Sciatic nerve (tissue), 2 donors: ENCODE results near the gene ESX1. TPM values are rescaled to one million over a fixed set of nuclear protein-coding genes. Genes with fewer than 3 reads are reported as not detected.
"Not testable (repeated sequence)": the region's sequence is repeated elsewhere in the genome, so short reads cannot be mapped to it uniquely, and the experiment has no call there.

Experiments used
- ATAC-seq: fragments of 200-7000 bp; cut with Tn5 transposase; one replicate; pipeline ENCODE4 v1.9.1; 2020; ENCODE audit warnings: mild to moderate bottlenecking, moderate library complexity
- DNase-seq: peaks from one replicate; pipeline ENCODE4 v3.0.0-alpha.2; 2020; ENCODE audit warnings: low spot score
- intact Hi-C: fragments of 100-400 bp; cut with DNase I; formaldehyde crosslinking; loops from one replicate; pipeline ENCODE4 v1.14.2; 2022
- total RNA-seq: library from RNA; stranded (reverse); fragmentation: NEBNext Ultra II Directional; extraction: Animal tissue kit (Norgen Biotek cat#: 25700); gene quantifications from one replicate; pipeline ENCODE4 v1.2.1, GENCODE V29; 2021
- donor health status: DM: no; HTN: no; CAD: no.
- donor health status: DM: no; HTN: no; CAD: no.

Gene ESX1
- not detected for total RNA-seq

- intact Hi-C loops = no loop called here
- ATAC-seq = no peak
- DNase-seq = no peak
Measured at GRCh38 chrX:104254442-104255115, at the start of gene ESX1. TSS of gene ESX1 (minus strand) at chrX:104254933. CDS start at chrX:104254849, 84 bp downstream.

GRCh38 chrX:104295636-104296035 lies 40.9 kb upstream of the ESX1 start:
- ATAC-seq = no peak
- intact Hi-C loops = no loop called here
- DNase-seq = no peak

GRCh38 chrX:104288961-104289360 lies 34.2 kb upstream of the ESX1 start:
- intact Hi-C loops = no loop called here
- ATAC-seq (no peak), DNase-seq (no peak)

GRCh38 chrX:104288269-104288668 lies 33.5 kb upstream of the ESX1 start:
- ATAC-seq (no peak), DNase-seq (no peak)
- intact Hi-C loops = no loop called here

- DNase-seq = no peak
- intact Hi-C loops = no loop called here
- no peak for ATAC-seq
Measured at GRCh38 chrX:104285201-104285600, 30.5 kb upstream of the ESX1 start.

GRCh38 chrX:104284507-104284906 lies 29.8 kb upstream of the ESX1 start:
- ATAC-seq (no peak), DNase-seq (no peak)
- intact Hi-C loops = no loop called here

GRCh38 chrX:104282166-104282725 lies 27.5 kb upstream of the ESX1 start:
- ATAC-seq (peak; percentile 41), DNase-seq (no peak)
- intact Hi-C loops = no loop called here

GRCh38 chrX:104281564-104281963 lies 26.8 kb upstream of the ESX1 start:
- ATAC-seq (no peak), DNase-seq (no peak)
- intact Hi-C loops = no loop called here

GRCh38 chrX:104280609-104281008 lies 25.9 kb upstream of the ESX1 start:
- no peak for DNase-seq
- intact Hi-C loops = no loop called here
- ATAC-seq = no peak

GRCh38 chrX:104270916-104271512 lies 16.3 kb upstream of the ESX1 start:
- intact Hi-C loops = no loop called here
- DNase-seq (no peak), ATAC-seq (peak; percentile 36)

- ATAC-seq = no peak
- intact Hi-C loops = no loop called here
- no peak for DNase-seq
Measured at GRCh38 chrX:104270212-104270611, 15.5 kb upstream of the ESX1 start.

GRCh38 chrX:104255465-104255864 lies 732 bp upstream of the ESX1 start:
- no peak for DNase-seq
- ATAC-seq = no peak
- intact Hi-C loops = no loop called here

GRCh38 chrX:104253567-104254441 lies 929 bp downstream of the ESX1 start:
- intact Hi-C loops = no loop called here
- ATAC-seq = no peak

GRCh38 chrX:104250470-104250869 lies 4.3 kb downstream of the ESX1 start:
- DNase-seq (no peak), ATAC-seq (no peak)
- intact Hi-C loops = no loop called here

More at GRCh38 chrX:104253567-104254441, 929 bp downstream of the ESX1 start:
- DNase-seq = no peak

- intact Hi-C loops, ATAC-seq, DNase-seq: not testable (repeated sequence)
Measured at GRCh38 chrX:104230060-104230459, 24.7 kb downstream of the ESX1 start.

GRCh38 chrX:104211187-104211586 lies 43.5 kb downstream of the ESX1 start:
- DNase-seq (no peak), ATAC-seq (no peak)
- intact Hi-C loops = no loop called here

GRCh38 chrX:104205548-104205947 lies 49.2 kb downstream of the ESX1 start:
- intact Hi-C loops = no loop called here
- DNase-seq (no peak), ATAC-seq (no peak)
